Measurements from ENCODE around the gene FAM210B.

Gene FAM210B

GRCh38 chr20:56412473-56412790 lies 53.7 kb downstream of the FAM210B start:
- H3K27me3 Mint-ChIP-seq, result no peaks in the 10 kb centered on the region
- H3K36me3 Mint-ChIP-seq, result peaks cover 53% of the 10 kb centered on the region
- H3K4me1 Mint-ChIP-seq, result peaks cover 66% of the 10 kb centered on the region
- CTCF ChIA-PET, result interaction anchor here (0.7 to 3.7 kb wide), 9 partner anchors 10 to 71 kb away, joined by 3 to 19 read pairs (median 4); partner anchors contain the start of gene RTF2
- H3K27ac Mint-ChIP-seq, result peak overlapping the region; percentile 93
- H3K9me3 Mint-ChIP-seq, result peaks cover 4% of the 10 kb centered on the region
- peak overlapping the region; percentile 81 for H3K4me3 Mint-ChIP-seq
- no peak for DNase-seq

- no peak for DNase-seq
- Mint-ChIP-seq H3K9me3 (peaks cover 4% of the 10 kb centered on the region), H3K4me1 (peaks cover 71% of the 10 kb centered on the region), H3K4me3 (peak overlapping the region; percentile 81), H3K27ac (peak overlapping the region; percentile 93), H3K36me3 (peaks cover 53% of the 10 kb centered on the region), H3K27me3 (no peaks in the 10 kb centered on the region)
- CTCF ChIA-PET, result interaction anchor here (0.9 to 3.7 kb wide), 5 partner anchors 11 to 56 kb away, joined by 3 to 19 read pairs (median 4); partner anchors contain the start of gene RTF2
These were observed 54.2 kb downstream of the FAM210B start for GRCh38 chr20:56412949-56413348.

- Mint-ChIP-seq H3K9me3 (peaks cover 4% of the 10 kb centered on the region), H3K4me1 (peaks cover 80% of the 10 kb centered on the region), H3K27me3 (no peaks in the 10 kb centered on the region), H3K4me3 (peak overlapping the region; percentile 33), H3K27ac (peak overlapping the region; percentile 79), H3K36me3 (peaks cover 44% of the 10 kb centered on the region)
- peak; percentile 37 for DNase-seq
- CTCF ChIA-PET, result interaction anchor here (1.4 to 3.7 kb wide), 2 partner anchors 11 to 17 kb away, joined by 4 to 19 read pairs; no protein-coding TSS in a partner anchor
These were observed 56.3 kb downstream of the FAM210B start for GRCh38 chr20:56414842-56415765.

- H3K9me3 Mint-ChIP-seq, result peaks cover under 1% of the 10 kb centered on the region
- H3K27ac Mint-ChIP-seq, result no peak overlapping the region
- CTCF ChIA-PET, result interaction anchor here (1.1 to 1.5 kb wide), 2 partner anchors 9 to 11 kb away, joined by 3 to 5 read pairs; no protein-coding TSS in a partner anchor
- H3K36me3 Mint-ChIP-seq, result peaks cover 46% of the 10 kb centered on the region
- peaks cover 84% of the 10 kb centered on the region for H3K4me1 Mint-ChIP-seq
- DNase-seq, result no peak
- H3K27me3 Mint-ChIP-seq, result no peaks in the 10 kb centered on the region
- H3K4me3 Mint-ChIP-seq, result no peak overlapping the region
These were observed 58.6 kb downstream of the FAM210B start for GRCh38 chr20:56417402-56417801.

GRCh38 chr20:56417911-56418310 lies 59.1 kb downstream of the FAM210B start:
- Mint-ChIP-seq H3K36me3 (peaks cover 43% of the 10 kb centered on the region), H3K9me3 (no peaks in the 10 kb centered on the region), H3K4me1 (peaks cover 84% of the 10 kb centered on the region), H3K27ac (peak overlapping the region; percentile 84), H3K27me3 (no peaks in the 10 kb centered on the region), H3K4me3 (no peak overlapping the region)
- no peak for DNase-seq
- CTCF ChIA-PET, result interaction anchor here (1.1 to 1.5 kb wide), 2 partner anchors 8 to 11 kb away, joined by 3 to 5 read pairs; no protein-coding TSS in a partner anchor

Data from activated naive CD4-positive, alpha-beta T cell treated with anti-CD3 and anti-CD28 coated beads, Interleukin-2, amount 10 ng/mL, durations not matched to agents 7 days and 5 days (primary cell).